ENCODE results near the gene OPCML. TPM values are rescaled to one million over a fixed set of nuclear protein-coding genes. Genes with fewer than 3 reads are reported as not detected.

Gene OPCML
- total RNA-seq, 1 donor from 2014 or later: under 0.01 TPM

GRCh38 chr11:133072858-133073582 is 459.3 kb downstream of the OPCML start:
- H3K9ac ChIP-seq (ENCODE audit: low read depth in 1 of 3, low read length in 3 of 3): no peak overlapping the region
- peaks cover 14 to 44% (median 38%) of the 10 kb centered on the region in 3 donors for H3K27me3 ChIP-seq (ENCODE audit: control insufficient read depth in 3 of 3, insufficient read depth in 3 of 3, low read length in 3 of 3)
- H3K9me3 ChIP-seq (ENCODE audit: control insufficient read depth in 3 of 3, low read length in 3 of 3): no peaks in the 10 kb centered on the region
- no peak overlapping the region for H3K4me3 ChIP-seq (ENCODE audit: low read length in 3 of 3)
- H3K27ac ChIP-seq (ENCODE audit: low read depth, low read length): no peak overlapping the region
- no peaks in the 10 kb centered on the region for H3K4me1 ChIP-seq (ENCODE audit: control insufficient read depth in 3 of 3, insufficient read depth in 3 of 3, low read length in 3 of 3)
- H3K36me3 ChIP-seq (ENCODE audit: control insufficient read depth in 3 of 3, insufficient read depth in 3 of 3, low read length in 3 of 3): no peaks in the 10 kb centered on the region

- Histone ChIP-seq H3K27ac (ENCODE audit: low read depth, low read length) (no peak overlapping the region), H3K4me3 (ENCODE audit: low read length in 3 of 3) (no peak overlapping the region), H3K27me3 (ENCODE audit: control insufficient read depth in 3 of 3, insufficient read depth in 3 of 3, low read length in 3 of 3) (peaks cover 11 to 44% (median 35%) of the 10 kb centered on the region in 3 donors), H3K9me3 (ENCODE audit: control insufficient read depth in 3 of 3, low read length in 3 of 3) (no peaks in the 10 kb centered on the region), H3K4me1 (ENCODE audit: control insufficient read depth in 3 of 3, insufficient read depth in 3 of 3, low read length in 3 of 3) (no peaks in the 10 kb centered on the region), H3K9ac (ENCODE audit: low read depth in 1 of 3, low read length in 3 of 3) (no peak overlapping the region), H3K36me3 (ENCODE audit: control insufficient read depth in 3 of 3, insufficient read depth in 3 of 3, low read length in 3 of 3) (no peaks in the 10 kb centered on the region)
Observed at GRCh38 chr11:133072378-133072777, 459.9 kb downstream of the OPCML start.

GRCh38 chr11:133070791-133071190 is 461.5 kb downstream of the OPCML start:
- Histone ChIP-seq H3K27ac (ENCODE audit: low read depth, low read length) (no peak overlapping the region), H3K36me3 (ENCODE audit: control insufficient read depth in 3 of 3, insufficient read depth in 3 of 3, low read length in 3 of 3) (no peaks in the 10 kb centered on the region), H3K27me3 (ENCODE audit: control insufficient read depth in 3 of 3, insufficient read depth in 3 of 3, low read length in 3 of 3) (peaks cover 8 to 34% (median 33%) of the 10 kb centered on the region in 3 donors), H3K9me3 (ENCODE audit: control insufficient read depth in 3 of 3, low read length in 3 of 3) (no peaks in the 10 kb centered on the region), H3K9ac (ENCODE audit: low read depth in 1 of 3, low read length in 3 of 3) (no peak overlapping the region), H3K4me1 (ENCODE audit: control insufficient read depth in 3 of 3, insufficient read depth in 3 of 3, low read length in 3 of 3) (no peaks in the 10 kb centered on the region), H3K4me3 (ENCODE audit: low read length in 3 of 3) (no peak overlapping the region)

GRCh38 chr11:133070021-133070713 is 462.1 kb downstream of the OPCML start:
- Histone ChIP-seq H3K27ac (ENCODE audit: low read depth, low read length) (no peak overlapping the region), H3K27me3 (ENCODE audit: control insufficient read depth in 3 of 3, insufficient read depth in 3 of 3, low read length in 3 of 3) (peaks cover 5 to 33% (median 30%) of the 10 kb centered on the region in 3 donors), H3K9ac (ENCODE audit: low read depth in 1 of 3, low read length in 3 of 3) (no peak overlapping the region), H3K36me3 (ENCODE audit: control insufficient read depth in 3 of 3, insufficient read depth in 3 of 3, low read length in 3 of 3) (no peaks in the 10 kb centered on the region), H3K4me1 (ENCODE audit: control insufficient read depth in 3 of 3, insufficient read depth in 3 of 3, low read length in 3 of 3) (peaks cover 0 to 1% (median 0%) of the 10 kb centered on the region in 3 donors), H3K9me3 (ENCODE audit: control insufficient read depth in 3 of 3, low read length in 3 of 3) (no peaks in the 10 kb centered on the region), H3K4me3 (ENCODE audit: low read length in 3 of 3) (no peak overlapping the region)

GRCh38 chr11:133065847-133066485 is 466.3 kb downstream of the OPCML start:
- Histone ChIP-seq H3K4me3 (ENCODE audit: low read length in 3 of 3) (no peak overlapping the region), H3K9me3 (ENCODE audit: control insufficient read depth in 3 of 3, low read length in 3 of 3) (no peaks in the 10 kb centered on the region), H3K27ac (ENCODE audit: low read depth, low read length) (no peak overlapping the region), H3K36me3 (ENCODE audit: control insufficient read depth in 3 of 3, insufficient read depth in 3 of 3, low read length in 3 of 3) (no peaks in the 10 kb centered on the region), H3K4me1 (ENCODE audit: control insufficient read depth in 3 of 3, insufficient read depth in 3 of 3, low read length in 3 of 3) (peaks cover 0 to 10% (median 8%) of the 10 kb centered on the region in 3 donors), H3K9ac (ENCODE audit: low read depth in 1 of 3, low read length in 3 of 3) (no peak overlapping the region), H3K27me3 (ENCODE audit: control insufficient read depth in 3 of 3, insufficient read depth in 3 of 3, low read length in 3 of 3) (peaks cover 0 to 21% (median 18%) of the 10 kb centered on the region in 3 donors)

GRCh38 chr11:133064961-133065360 is 467.3 kb downstream of the OPCML start:
- peak overlapping the region in 2 of 3 donors; percentile 64 to 83 for H3K9ac ChIP-seq (ENCODE audit: low read depth in 1 of 3, low read length in 3 of 3)
- no peak overlapping the region for H3K27ac ChIP-seq (ENCODE audit: low read depth, low read length)
- peaks cover 0 to 10% (median 8%) of the 10 kb centered on the region in 3 donors for H3K4me1 ChIP-seq (ENCODE audit: control insufficient read depth in 3 of 3, insufficient read depth in 3 of 3, low read length in 3 of 3)
- no peaks in the 10 kb centered on the region for H3K36me3 ChIP-seq (ENCODE audit: control insufficient read depth in 3 of 3, insufficient read depth in 3 of 3, low read length in 3 of 3)
- H3K27me3 ChIP-seq (ENCODE audit: control insufficient read depth in 3 of 3, insufficient read depth in 3 of 3, low read length in 3 of 3): peaks cover 0 to 11% (median 10%) of the 10 kb centered on the region in 3 donors
- no peaks in the 10 kb centered on the region for H3K9me3 ChIP-seq (ENCODE audit: control insufficient read depth in 3 of 3, low read length in 3 of 3)
- H3K4me3 ChIP-seq (ENCODE audit: low read length in 3 of 3): peak overlapping the region; percentile 70 to 78 (median 75)

- Histone ChIP-seq H3K27ac (ENCODE audit: low read depth, low read length) (peak overlapping the region; percentile 36), H3K9ac (ENCODE audit: low read depth in 1 of 3, low read length in 3 of 3) (peak overlapping the region; percentile 64 to 83 (median 76))
Observed at GRCh38 chr11:133064152-133064877, 468.0 kb downstream of the OPCML start.

GRCh38 chr11:133058501-133058900 is 473.8 kb downstream of the OPCML start:
- H3K27me3 ChIP-seq (ENCODE audit: control insufficient read depth in 3 of 3, insufficient read depth in 3 of 3, low read length in 3 of 3): peaks cover 0 to 17% (median 6%) of the 10 kb centered on the region in 3 donors
- H3K4me3 ChIP-seq (ENCODE audit: low read length in 3 of 3): no peak overlapping the region
- no peak overlapping the region for H3K9ac ChIP-seq (ENCODE audit: low read depth in 1 of 3, low read length in 3 of 3)
- no peak overlapping the region for H3K27ac ChIP-seq (ENCODE audit: low read depth, low read length)
- no peaks in the 10 kb centered on the region for H3K4me1 ChIP-seq (ENCODE audit: control insufficient read depth in 3 of 3, insufficient read depth in 3 of 3, low read length in 3 of 3)
- no peaks in the 10 kb centered on the region for H3K36me3 ChIP-seq (ENCODE audit: control insufficient read depth in 3 of 3, insufficient read depth in 3 of 3, low read length in 3 of 3)
- H3K9me3 ChIP-seq (ENCODE audit: control insufficient read depth in 3 of 3, low read length in 3 of 3): no peaks in the 10 kb centered on the region

More at GRCh38 chr11:133064152-133064877, 468.0 kb downstream of the OPCML start:
- no peaks in the 10 kb centered on the region for H3K9me3 ChIP-seq (ENCODE audit: control insufficient read depth in 3 of 3, low read length in 3 of 3)
- H3K4me1 ChIP-seq (ENCODE audit: control insufficient read depth in 3 of 3, insufficient read depth in 3 of 3, low read length in 3 of 3): peaks cover 0 to 10% (median 8%) of the 10 kb centered on the region in 3 donors
- H3K27me3 ChIP-seq (ENCODE audit: control insufficient read depth in 3 of 3, insufficient read depth in 3 of 3, low read length in 3 of 3): peaks cover 0 to 9% (median 8%) of the 10 kb centered on the region in 3 donors
- no peaks in the 10 kb centered on the region for H3K36me3 ChIP-seq (ENCODE audit: control insufficient read depth in 3 of 3, insufficient read depth in 3 of 3, low read length in 3 of 3)
- H3K4me3 ChIP-seq (ENCODE audit: low read length in 3 of 3): peak overlapping the region; percentile 70 to 78 (median 75)

- no peak overlapping the region for H3K9ac ChIP-seq (ENCODE audit: low read depth in 1 of 3, low read length in 3 of 3)
- H3K27ac ChIP-seq (ENCODE audit: low read depth, low read length): no peak overlapping the region
- H3K4me1 ChIP-seq (ENCODE audit: control insufficient read depth in 3 of 3, insufficient read depth in 3 of 3, low read length in 3 of 3): no peaks in the 10 kb centered on the region
- H3K4me3 ChIP-seq (ENCODE audit: low read length in 3 of 3): no peak overlapping the region
- H3K9me3 ChIP-seq (ENCODE audit: control insufficient read depth in 3 of 3, low read length in 3 of 3): no peaks in the 10 kb centered on the region
- H3K27me3 ChIP-seq (ENCODE audit: control insufficient read depth in 3 of 3, insufficient read depth in 3 of 3, low read length in 3 of 3): peaks cover 0 to 11% (median 3%) of the 10 kb centered on the region in 3 donors
- no peaks in the 10 kb centered on the region for H3K36me3 ChIP-seq (ENCODE audit: control insufficient read depth in 3 of 3, insufficient read depth in 3 of 3, low read length in 3 of 3)
Observed at GRCh38 chr11:133053124-133053776, 479.1 kb downstream of the OPCML start.

Data from skeletal muscle tissue (tissue), 4 donors.